Measurements from ENCODE around the gene TSPO.
A peak's percentile ranks its signal among the peaks of the same experiment; 100 is the strongest.

The TSPO gene

GRCh38 chr22:43159484-43160178, 8.3 kb downstream of the TSPO start:
- peak; percentile 79 for DNase-seq (ENCODE audit: low spot score)

- DNase-seq (ENCODE audit: low spot score), result no peak
These were observed 9.3 kb downstream of the TSPO start for GRCh38 chr22:43160497-43161126.

- DNase-seq (ENCODE audit: low spot score), result no peak
These were observed 11.2 kb downstream of the TSPO start for GRCh38 chr22:43162412-43163150.

GRCh38 chr22:43163241-43163795, 12.0 kb downstream of the TSPO start:
- DNase-seq (ENCODE audit: low spot score), result no peak

- DNase-seq (ENCODE audit: low spot score), result no peak
These were observed 13.3 kb downstream of the TSPO start for GRCh38 chr22:43164636-43165035.

GRCh38 chr22:43166132-43166930, 15.0 kb downstream of the TSPO start:
- DNase-seq (ENCODE audit: low spot score), result no peak

GRCh38 chr22:43167001-43167589, 15.7 kb downstream of the TSPO start:
- DNase-seq (ENCODE audit: low spot score), result no peak

- DNase-seq (ENCODE audit: low spot score), result no peak
These were observed 17.3 kb downstream of the TSPO start for GRCh38 chr22:43168471-43169309.

- no peak for DNase-seq (ENCODE audit: low spot score)
These were observed 18.2 kb downstream of the TSPO start for GRCh38 chr22:43169310-43170130.

GRCh38 chr22:43170131-43170480, 18.7 kb downstream of the TSPO start:
- DNase-seq (ENCODE audit: low spot score), result no peak

- DNase-seq (ENCODE audit: low spot score), result no peak
These were observed 19.7 kb downstream of the TSPO start for GRCh38 chr22:43171019-43171491.

- DNase-seq (ENCODE audit: low spot score), result no peak
These were observed 20.2 kb downstream of the TSPO start for GRCh38 chr22:43171607-43172006.

GRCh38 chr22:43172191-43172590, 20.8 kb downstream of the TSPO start:
- no peak for DNase-seq (ENCODE audit: low spot score)

GRCh38 chr22:43173566-43173965, 22.2 kb downstream of the TSPO start:
- no peak for DNase-seq (ENCODE audit: low spot score)

- no peak for DNase-seq (ENCODE audit: low spot score)
These were observed 22.8 kb downstream of the TSPO start for GRCh38 chr22:43173976-43174720.

GRCh38 chr22:43174941-43175531, 23.7 kb downstream of the TSPO start:
- no peak for DNase-seq (ENCODE audit: low spot score)

GRCh38 chr22:43176090-43176489, 24.7 kb downstream of the TSPO start:
- DNase-seq (ENCODE audit: low spot score), result no peak

GRCh38 chr22:43177479-43177878, 26.1 kb downstream of the TSPO start:
- DNase-seq (ENCODE audit: low spot score), result no peak
